Right ventricle myocardium inferior (tissue), 1 donor: ENCODE results near the gene CACNA1H. TPM values are rescaled to one million over a fixed set of nuclear protein-coding genes. Genes with fewer than 3 reads are reported as not detected.
"Not testable (repeated sequence)": the region's sequence is repeated elsewhere in the genome, so short reads cannot be mapped to it uniquely, and the experiment has no call there.

Source experiments
- ATAC-seq: fragments of 200-7000 bp; cut with Tn5 transposase; one replicate; pipeline ENCODE4 v1.9.1; 2020; ENCODE audit warnings: mild to moderate bottlenecking, moderate library complexity
- DNase-seq: peaks from one replicate; pipeline ENCODE4 v3.0.0; 2021; ENCODE audit errors: missing footprints
- intact Hi-C: fragments of 100-400 bp; cut with DNase I; formaldehyde crosslinking; loops from one replicate; pipeline ENCODE4 v1.11.0; 2022
- total RNA-seq: library from RNA; stranded (reverse); fragmentation: NEBNext Ultra II Directional; extraction: Animal tissue kit (Norgen Biotek cat#: 25700); gene quantifications from one replicate; pipeline ENCODE4 v1.2.1, GENCODE V29; 2021
- donor health status: DM: no; HTN: yes; CAD: no; lungs with severe emphysema.

Gene CACNA1H
- total RNA-seq, 1 donor from 2014 or later = 6.0 TPM

GRCh38 chr16:1197237-1197866, 44.4 kb downstream of the CACNA1H start:
- DNase-seq = no peak
- intact Hi-C loops = no loop called here

GRCh38 chr16:1198194-1198593, 45.3 kb downstream of the CACNA1H start:
- ATAC-seq = no peak
- intact Hi-C loops = no loop called here
- DNase-seq = no peak

More at GRCh38 chr16:1197237-1197866, 44.4 kb downstream of the CACNA1H start:
- ATAC-seq = no peak

GRCh38 chr16:1198671-1199346, 45.9 kb downstream of the CACNA1H start:
- intact Hi-C loops, DNase-seq, ATAC-seq: not testable (repeated sequence)

GRCh38 chr16:1199347-1200013, 46.6 kb downstream of the CACNA1H start:
- ATAC-seq (no peak), DNase-seq (no peak)
- intact Hi-C loops = no loop called here

GRCh38 chr16:1200014-1200627, 47.2 kb downstream of the CACNA1H start:
- intact Hi-C loops = no loop called here
- DNase-seq (no peak), ATAC-seq (no peak)

GRCh38 chr16:1201444-1201843, 48.5 kb downstream of the CACNA1H start:
- intact Hi-C loops = no loop called here
- no peak for ATAC-seq
- DNase-seq = no peak

GRCh38 chr16:1202274-1202673, 49.4 kb downstream of the CACNA1H start:
- intact Hi-C loops = no loop called here
- ATAC-seq (no peak), DNase-seq (no peak)

- no peak for DNase-seq
- no peak for ATAC-seq
- intact Hi-C loops = no loop called here
Measured at GRCh38 chr16:1204933-1205332, 52.0 kb downstream of the CACNA1H start.

- intact Hi-C loops = no loop called here
- ATAC-seq = no peak
- DNase-seq = no peak
Measured at GRCh38 chr16:1206326-1206725, 53.4 kb downstream of the CACNA1H start.

- ATAC-seq (no peak), DNase-seq (no peak)
- intact Hi-C loops = no loop called here
Measured at GRCh38 chr16:1206786-1207185, 53.9 kb downstream of the CACNA1H start.

- intact Hi-C loops = no loop called here
- no peak for ATAC-seq
- DNase-seq = no peak
Measured at GRCh38 chr16:1208239-1208830, 55.4 kb downstream of the CACNA1H start.

GRCh38 chr16:1209081-1209480, 56.2 kb downstream of the CACNA1H start:
- DNase-seq (no peak), ATAC-seq (no peak)
- intact Hi-C loops = no loop called here

GRCh38 chr16:1210461-1210860, 57.6 kb downstream of the CACNA1H start:
- ATAC-seq (no peak), DNase-seq (no peak)
- intact Hi-C loops = no loop called here

GRCh38 chr16:1211451-1212268, 58.8 kb downstream of the CACNA1H start:
- DNase-seq = no peak
- no peak for ATAC-seq
- intact Hi-C loops = no loop called here

- ATAC-seq (no peak), DNase-seq (no peak)
- intact Hi-C loops = no loop called here
Measured at GRCh38 chr16:1212616-1213194, 59.8 kb downstream of the CACNA1H start.

- ATAC-seq (no peak), DNase-seq (no peak)
- intact Hi-C loops = no loop called here
Measured at GRCh38 chr16:1213231-1213630, 60.3 kb downstream of the CACNA1H start.

GRCh38 chr16:1213796-1214372, 61.0 kb downstream of the CACNA1H start:
- ATAC-seq (no peak), DNase-seq (no peak)
- intact Hi-C loops = no loop called here

- no peak for ATAC-seq
- intact Hi-C loops = no loop called here
Measured at GRCh38 chr16:1214719-1215118, 61.8 kb downstream of the CACNA1H start.

More at GRCh38 chr16:1214719-1215118, 61.8 kb downstream of the CACNA1H start:
- no peak for DNase-seq
